SW 1271 (cell line): Measurements from ENCODE around the gene SDCCAG8.

Experiments
- DNase-seq, 2 experiments: peaks; one replicate each; lab custom pipeline; 2025; lab: John Stamatoyannopoulos, UW

The SDCCAG8 gene

GRCh38 chr1:243483071-243483771 is 227.4 kb downstream of the SDCCAG8 start:
- no peak for DNase-seq

- DNase-seq: no peak
These were observed 228.1 kb downstream of the SDCCAG8 start for GRCh38 chr1:243483952-243484351.

- no peak for DNase-seq
These were observed 231.3 kb downstream of the SDCCAG8 start for GRCh38 chr1:243487036-243487648.

GRCh38 chr1:243487649-243488227 is 231.9 kb downstream of the SDCCAG8 start:
- no peak for DNase-seq

- DNase-seq: no peak
These were observed 232.8 kb downstream of the SDCCAG8 start for GRCh38 chr1:243488459-243489157.

GRCh38 chr1:243489158-243489527 is 233.3 kb downstream of the SDCCAG8 start:
- DNase-seq: no peak

- no peak for DNase-seq
These were observed 234.1 kb downstream of the SDCCAG8 start for GRCh38 chr1:243489681-243490546.

- no peak for DNase-seq
These were observed 235.2 kb downstream of the SDCCAG8 start for GRCh38 chr1:243490748-243491686.

GRCh38 chr1:243493156-243494129 is 237.6 kb downstream of the SDCCAG8 start:
- DNase-seq: no peak

GRCh38 chr1:243494741-243495431 is 239.0 kb downstream of the SDCCAG8 start:
- no peak for DNase-seq

GRCh38 chr1:243495442-243496186 is 239.8 kb downstream of the SDCCAG8 start:
- DNase-seq: no peak

- DNase-seq: no peak
These were observed 240.4 kb downstream of the SDCCAG8 start for GRCh38 chr1:243496187-243496646.

- no peak for DNase-seq
These were observed 241.0 kb downstream of the SDCCAG8 start for GRCh38 chr1:243496806-243497205.

- DNase-seq: no peak
These were observed 242.3 kb downstream of the SDCCAG8 start for GRCh38 chr1:243497939-243498681.

- DNase-seq: no peak
These were observed 243.4 kb downstream of the SDCCAG8 start for GRCh38 chr1:243499248-243499647.

- no peak for DNase-seq
These were observed 243.9 kb downstream of the SDCCAG8 start for GRCh38 chr1:243499711-243500110.

GRCh38 chr1:243500512-243500911 is 244.7 kb downstream of the SDCCAG8 start:
- DNase-seq: no peak
